ENCODE measurements around the gene RPS19BP1.

RPS19BP1 gene

GRCh38 chr22:39493759-39494158, 38.8 kb downstream of the RPS19BP1 start:
- H3K27me3 ChIP-seq (ENCODE audit: control insufficient read depth, low read length): no peaks in the 10 kb centered on the region
- no peaks in the 10 kb centered on the region; the same call in 1 of the 2 replicates for H4K20me1 ChIP-seq (ENCODE audit: control insufficient read depth, insufficient read depth, low read depth, low read length)
- H3K9me3 ChIP-seq (ENCODE audit: control insufficient read depth, insufficient read depth, low read length): no peaks in the 10 kb centered on the region
- peaks cover 9% of the 10 kb centered on the region for H3K79me2 ChIP-seq (ENCODE audit: control insufficient read depth, low read length)
- H3K36me3 ChIP-seq (ENCODE audit: control insufficient read depth, low read length): peaks cover 18% of the 10 kb centered on the region
- TF ChIP-seq CTCF (IDR thresholded peaks at IDR 0.05; ENCODE audit: low read depth, low read length, poor library complexity, severe bottlenecking): no peak
- TF ChIP-seq EZH2phosphoT487 (IDR thresholded peaks at IDR 0.05; ENCODE audit: borderline replicate concordance, low read length): no peak
- H3K4me3 ChIP-seq (ENCODE audit: low read length): no peak overlapping the region
- H3K4me1 ChIP-seq (ENCODE audit: control insufficient read depth, low read length): peaks cover 44% of the 10 kb centered on the region
- no peak overlapping the region for H3K27ac ChIP-seq (ENCODE audit: low read depth, low read length)
- peaks cover 12% of the 10 kb centered on the region; the same call in 1 of the 2 replicates for H3F3A ChIP-seq (ENCODE audit: control insufficient read depth, insufficient read depth)
- no peaks in the 10 kb centered on the region for H3K9me2 ChIP-seq (replicated peaks; ENCODE audit: control insufficient read depth, low read length)
- no peak overlapping the region for H3K4me2 ChIP-seq (ENCODE audit: low read length)

GRCh38 chr22:39492186-39492585, 40.4 kb downstream of the RPS19BP1 start:
- Histone ChIP-seq H3K27me3 (ENCODE audit: control insufficient read depth, low read length) (no peaks in the 10 kb centered on the region), H3K4me2 (ENCODE audit: low read length) (no peak overlapping the region), H3K9me2 (replicated peaks; ENCODE audit: control insufficient read depth, low read length) (no peaks in the 10 kb centered on the region), H4K20me1 (ENCODE audit: control insufficient read depth, insufficient read depth, low read depth, low read length) (no peaks in the 10 kb centered on the region; the same call in 1 of the 2 replicates), H3K79me2 (ENCODE audit: control insufficient read depth, low read length) (peaks cover 9% of the 10 kb centered on the region), H3K27ac (ENCODE audit: low read depth, low read length) (no peak overlapping the region), H3K9me3 (ENCODE audit: control insufficient read depth, insufficient read depth, low read length) (no peaks in the 10 kb centered on the region), H3K4me3 (ENCODE audit: low read length) (no peak overlapping the region), H3F3A (ENCODE audit: control insufficient read depth, insufficient read depth) (peaks cover 12% of the 10 kb centered on the region; the same call in 1 of the 2 replicates), H3K36me3 (ENCODE audit: control insufficient read depth, low read length) (peaks cover 29% of the 10 kb centered on the region), H3K4me1 (ENCODE audit: control insufficient read depth, low read length) (peaks cover 44% of the 10 kb centered on the region)
- TF ChIP-seq EZH2phosphoT487 (IDR thresholded peaks at IDR 0.05; ENCODE audit: borderline replicate concordance, low read length) (no peak), CTCF (IDR thresholded peaks at IDR 0.05; ENCODE audit: low read depth, low read length, poor library complexity, severe bottlenecking) (no peak)

- Histone ChIP-seq H3K4me1 (ENCODE audit: control insufficient read depth, low read length) (peaks cover 43% of the 10 kb centered on the region), H4K20me1 (ENCODE audit: control insufficient read depth, insufficient read depth, low read depth, low read length) (no peaks in the 10 kb centered on the region; the same call in 1 of the 2 replicates)
Observed at GRCh38 chr22:39491696-39492095, 40.9 kb downstream of the RPS19BP1 start.

More at GRCh38 chr22:39491696-39492095, 40.9 kb downstream of the RPS19BP1 start:
- H3K9me3 ChIP-seq (ENCODE audit: control insufficient read depth, insufficient read depth, low read length): no peaks in the 10 kb centered on the region
- no peaks in the 10 kb centered on the region for H3K9me2 ChIP-seq (replicated peaks; ENCODE audit: control insufficient read depth, low read length)
- H3K4me2 ChIP-seq (ENCODE audit: low read length): no peak overlapping the region
- H3F3A ChIP-seq (ENCODE audit: control insufficient read depth, insufficient read depth): peaks cover 12% of the 10 kb centered on the region; the same call in 1 of the 2 replicates
- H3K4me3 ChIP-seq (ENCODE audit: low read length): no peak overlapping the region
- TF ChIP-seq EZH2phosphoT487 (IDR thresholded peaks at IDR 0.05; ENCODE audit: borderline replicate concordance, low read length) (no peak), CTCF (IDR thresholded peaks at IDR 0.05; ENCODE audit: low read depth, low read length, poor library complexity, severe bottlenecking) (no peak)
- H3K27ac ChIP-seq (ENCODE audit: low read depth, low read length): no peak overlapping the region
- peaks cover 29% of the 10 kb centered on the region for H3K36me3 ChIP-seq (ENCODE audit: control insufficient read depth, low read length)
- no peaks in the 10 kb centered on the region for H3K27me3 ChIP-seq (ENCODE audit: control insufficient read depth, low read length)
- peaks cover 9% of the 10 kb centered on the region for H3K79me2 ChIP-seq (ENCODE audit: control insufficient read depth, low read length)

All from DOHH2 (cell line).